NCI-H345 (cell line): ENCODE data around the gene EXD3.
"Not testable (repeated sequence)": the region's sequence is repeated elsewhere in the genome, so short reads cannot be mapped to it uniquely, and the experiment has no call there.

Source experiments
- DNase-seq: peaks from one replicate; lab custom pipeline; 2025; lab: John Stamatoyannopoulos, UW

Gene EXD3, protein sequence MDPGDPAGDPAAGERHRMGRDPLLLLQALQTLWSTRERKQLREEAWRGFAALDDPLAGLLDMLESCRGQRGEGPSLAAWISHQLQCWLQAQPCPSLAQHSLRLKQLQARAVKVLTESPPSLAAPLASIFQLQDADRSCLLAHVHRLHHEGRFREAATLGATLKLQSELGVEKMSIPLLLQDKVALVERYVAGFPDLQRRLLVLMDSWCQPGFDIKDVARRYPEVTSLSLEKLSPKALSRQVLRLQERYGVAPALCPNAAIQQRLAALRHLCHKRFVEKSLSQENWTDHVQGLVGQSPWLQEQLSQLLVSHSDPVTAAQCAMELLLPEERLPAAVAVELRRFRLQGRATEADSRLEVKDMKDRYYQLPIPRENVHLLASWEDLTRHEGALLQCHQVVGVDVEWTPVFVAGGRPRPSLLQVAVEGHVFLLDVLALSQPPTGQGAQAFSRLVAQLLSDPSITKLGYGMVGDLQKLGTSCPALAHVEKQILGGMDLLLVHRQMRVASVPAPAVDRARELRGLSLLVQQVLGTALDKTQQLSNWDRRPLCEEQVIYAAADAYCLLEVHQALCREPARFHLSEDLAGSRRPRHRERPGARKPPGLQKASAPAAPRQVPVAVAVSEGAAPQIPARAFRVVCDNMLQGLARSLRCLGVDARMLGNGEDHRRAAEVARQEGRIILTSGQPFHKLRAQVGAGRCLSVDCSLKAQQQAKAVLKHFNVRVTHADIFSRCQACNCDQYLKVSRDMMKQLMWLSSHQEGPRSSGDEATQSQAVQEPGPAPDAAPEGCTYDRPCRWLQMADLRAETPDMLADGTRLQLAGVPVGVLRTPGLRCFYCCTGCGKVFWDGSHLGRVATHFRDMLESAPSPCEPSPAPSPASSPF

GRCh38 chr9:137422604-137423513 lies at the start of gene EXD3, which contains the start of gene NOXA1:
Gene EXD3, minus strand, starts transcription at chr9:137423162. Its CDS starts 27,805 bp downstream, at chr9:137395357.
Gene NOXA1, plus strand, starts transcription at chr9:137423393. Its CDS starts 137 bp downstream, at chr9:137423530.
- peak; percentile 97 for DNase-seq

- DNase-seq: no peak
Observed at GRCh38 chr9:137470785-137471184, 47.8 kb upstream of the EXD3 start.

DNA sequence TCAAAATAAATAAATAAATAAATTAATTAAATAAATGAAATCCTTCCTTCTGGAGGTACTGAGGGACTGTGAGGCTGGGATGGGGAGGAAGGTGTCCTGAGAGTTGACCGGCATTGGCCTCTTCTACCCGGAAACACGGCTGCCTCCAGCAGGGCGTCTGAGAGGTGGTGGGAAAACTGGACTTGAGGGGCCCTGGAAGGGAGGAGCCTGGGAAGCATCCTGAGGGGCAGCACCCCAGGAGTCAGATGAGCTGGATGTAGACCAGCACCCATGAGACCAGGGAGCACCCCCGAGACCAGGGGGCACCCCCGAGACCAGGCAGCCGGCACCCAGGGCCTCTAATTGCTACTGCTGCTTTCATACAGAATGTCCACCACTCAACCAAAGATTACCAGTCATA lies 44.9 kb upstream of the EXD3 start:
- DNase-seq: no peak

- no peak for DNase-seq
Observed at GRCh38 chr9:137467161-137467581, 44.2 kb upstream of the EXD3 start.

DNA sequence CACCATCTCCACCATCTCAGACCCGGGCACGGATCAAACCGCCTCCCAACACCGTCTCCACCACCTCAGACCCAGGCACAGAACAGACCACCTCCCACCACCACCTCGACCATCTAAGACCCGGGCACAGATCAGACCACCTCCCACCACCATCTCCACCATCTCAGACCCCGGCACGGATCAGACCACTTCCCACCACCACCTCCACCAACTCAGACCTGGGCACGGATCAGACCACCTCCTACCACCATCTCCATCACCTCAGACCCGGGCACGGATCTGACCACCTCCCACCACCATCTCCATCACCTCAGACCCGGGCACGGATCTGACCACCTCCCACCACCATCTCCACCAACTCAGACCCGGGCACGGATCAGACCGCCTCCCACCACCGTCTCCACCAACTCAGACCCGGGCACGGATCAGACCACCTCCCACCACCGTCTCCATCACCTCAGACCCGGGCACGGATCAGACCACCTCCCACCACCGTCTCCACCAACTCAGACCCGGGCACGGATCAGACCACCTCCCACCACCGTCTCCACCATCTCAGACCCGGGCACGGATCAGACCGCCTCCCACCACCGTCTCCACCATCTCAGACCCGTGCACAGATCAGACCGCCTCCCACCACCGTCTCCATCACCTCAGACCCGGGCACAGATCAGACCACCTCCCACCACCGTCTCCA lies 43.6 kb upstream of the EXD3 start:
- not testable (repeated sequence) for DNase-seq

- no peak for DNase-seq
Observed at GRCh38 chr9:137465720-137466388, 42.9 kb upstream of the EXD3 start.

DNA sequence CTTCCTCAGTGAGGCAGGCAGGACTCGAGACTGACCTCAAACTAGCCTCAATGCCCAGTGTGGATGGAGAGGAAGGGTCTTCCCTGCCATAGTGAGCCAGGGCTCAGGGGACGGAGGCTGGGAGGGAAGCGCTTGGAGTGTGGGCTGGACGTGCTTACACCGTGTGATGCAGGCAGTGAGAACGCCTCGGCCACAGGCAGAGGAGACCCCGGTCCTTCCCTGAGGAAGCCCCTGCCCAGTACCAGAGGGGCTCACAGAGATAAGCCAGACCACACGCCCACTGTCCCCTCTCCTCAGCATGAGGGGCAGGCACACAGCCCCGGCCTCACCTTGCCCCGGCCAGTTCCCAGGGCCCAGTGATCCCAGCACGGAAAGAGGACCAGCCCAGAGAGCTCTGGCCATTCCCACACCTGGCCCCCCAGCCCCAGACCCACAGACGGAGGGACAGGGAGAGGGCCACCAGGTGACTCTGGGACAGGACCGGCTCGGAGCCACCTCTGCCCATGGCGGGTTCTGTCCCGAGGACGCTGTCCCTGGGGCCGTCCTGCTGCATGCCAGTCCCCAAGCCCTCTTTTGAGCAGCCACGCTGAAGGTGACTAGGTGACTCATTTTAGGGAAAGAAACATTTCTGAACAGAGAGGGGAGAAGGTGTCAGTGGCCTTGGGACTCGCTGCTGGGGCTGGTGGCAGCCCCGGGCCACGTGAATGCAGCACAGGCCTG lies 42.2 kb upstream of the EXD3 start:
- DNase-seq: no peak

DNA sequence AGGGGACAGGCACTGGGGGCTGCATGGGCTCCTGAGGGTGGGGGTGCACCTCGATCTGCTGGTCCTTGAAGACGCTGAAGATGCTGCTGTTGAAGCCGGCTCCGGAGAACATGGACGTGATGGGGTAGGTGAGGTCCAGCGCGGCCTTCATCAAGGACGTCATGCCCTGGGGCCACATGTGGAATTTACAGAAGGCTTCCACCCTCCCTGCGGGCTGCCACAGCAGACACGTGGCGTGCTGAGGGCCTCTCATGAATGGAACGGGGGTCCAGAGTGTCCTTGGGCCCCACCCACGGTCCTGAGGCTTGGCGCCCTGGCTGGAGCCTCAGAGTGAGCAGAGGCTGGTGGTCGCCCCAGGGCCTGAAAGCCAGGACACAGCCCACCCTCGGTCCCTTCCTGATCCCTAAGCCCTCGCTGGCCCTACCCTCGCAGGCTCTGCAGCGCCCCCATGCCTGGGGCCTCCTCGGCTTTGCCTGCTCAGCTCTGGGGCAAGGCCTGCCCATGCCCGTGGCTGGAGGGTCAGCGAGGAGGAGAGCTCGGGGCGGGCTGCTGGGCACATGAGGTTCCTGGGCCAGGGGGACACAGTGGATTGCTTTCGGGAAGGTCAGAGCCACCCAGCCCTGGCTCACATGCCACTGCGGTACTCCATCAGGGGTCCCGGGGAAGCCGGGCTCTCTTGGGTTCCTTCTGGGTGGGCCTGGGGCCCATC lies 41.5 kb upstream of the EXD3 start:
- no peak for DNase-seq

DNA sequence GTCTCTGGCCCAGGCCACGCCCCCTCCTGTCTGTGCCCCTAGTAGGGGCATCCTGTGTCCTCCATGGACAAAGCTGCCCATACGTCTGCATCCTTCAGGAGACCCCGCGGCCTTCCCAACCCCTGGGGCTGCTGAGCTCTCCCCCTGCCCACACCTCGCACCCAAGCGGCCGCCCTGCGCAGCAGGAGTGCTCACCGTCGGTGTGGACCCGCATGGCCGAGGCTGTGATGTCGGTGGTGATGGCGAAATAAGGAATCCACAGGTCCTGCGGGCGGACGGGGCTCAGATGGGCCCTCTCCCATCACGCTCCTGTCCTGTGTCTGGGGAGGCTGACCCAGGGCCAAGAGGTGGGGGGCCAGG lies 40.9 kb upstream of the EXD3 start:
- DNase-seq: no peak

GRCh38 chr9:137462986-137463930 lies 40.3 kb upstream of the EXD3 start:
- no peak for DNase-seq

GRCh38 chr9:137462396-137462985 lies 39.5 kb upstream of the EXD3 start:
- DNase-seq: no peak

GRCh38 chr9:137461663-137462395 lies 38.9 kb upstream of the EXD3 start:
- no peak for DNase-seq

DNA sequence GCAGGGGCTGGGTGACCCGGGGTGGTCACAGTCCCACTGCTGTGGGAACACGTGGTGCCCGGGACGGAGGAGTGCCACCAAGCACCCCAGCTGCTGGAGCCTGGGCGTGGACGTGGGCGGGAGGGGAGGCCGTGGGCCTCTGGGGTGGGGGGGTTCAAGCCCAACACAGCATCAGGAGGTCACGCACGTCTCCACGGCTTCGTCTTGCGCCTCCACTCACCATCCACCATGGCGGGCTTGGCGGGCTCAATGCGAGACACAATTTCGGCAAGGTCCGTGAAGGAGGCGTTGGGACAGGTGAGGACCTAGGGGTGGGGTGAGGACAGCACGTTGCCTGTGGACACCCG lies 38.3 kb upstream of the EXD3 start:
- DNase-seq: no peak

GRCh38 chr9:137460363-137461315 lies 37.7 kb upstream of the EXD3 start:
- no peak for DNase-seq

- no peak for DNase-seq
Observed at GRCh38 chr9:137459601-137460362, 36.8 kb upstream of the EXD3 start.
